GM12801 (cell line): ENCODE results near the gene NAMPT.

ENCODE experiments used
- TF ChIP-seq, protein P1 (sequence below): IDR thresholded peaks from one replicate; pipeline ENCODE4 v1.5.1; 2011; ENCODE audit warnings: control low read depth; ENCODE audit not compliant: insufficient read length; ENCODE audit errors: extremely low read depth

Gene NAMPT

GRCh38 chr7:106277976-106278375 is 6.8 kb downstream of the NAMPT start:
- TF ChIP-seq, protein P1, sequence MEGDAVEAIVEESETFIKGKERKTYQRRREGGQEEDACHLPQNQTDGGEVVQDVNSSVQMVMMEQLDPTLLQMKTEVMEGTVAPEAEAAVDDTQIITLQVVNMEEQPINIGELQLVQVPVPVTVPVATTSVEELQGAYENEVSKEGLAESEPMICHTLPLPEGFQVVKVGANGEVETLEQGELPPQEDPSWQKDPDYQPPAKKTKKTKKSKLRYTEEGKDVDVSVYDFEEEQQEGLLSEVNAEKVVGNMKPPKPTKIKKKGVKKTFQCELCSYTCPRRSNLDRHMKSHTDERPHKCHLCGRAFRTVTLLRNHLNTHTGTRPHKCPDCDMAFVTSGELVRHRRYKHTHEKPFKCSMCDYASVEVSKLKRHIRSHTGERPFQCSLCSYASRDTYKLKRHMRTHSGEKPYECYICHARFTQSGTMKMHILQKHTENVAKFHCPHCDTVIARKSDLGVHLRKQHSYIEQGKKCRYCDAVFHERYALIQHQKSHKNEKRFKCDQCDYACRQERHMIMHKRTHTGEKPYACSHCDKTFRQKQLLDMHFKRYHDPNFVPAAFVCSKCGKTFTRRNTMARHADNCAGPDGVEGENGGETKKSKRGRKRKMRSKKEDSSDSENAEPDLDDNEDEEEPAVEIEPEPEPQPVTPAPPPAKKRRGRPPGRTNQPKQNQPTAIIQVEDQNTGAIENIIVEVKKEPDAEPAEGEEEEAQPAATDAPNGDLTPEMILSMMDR, result no peak

DNA sequence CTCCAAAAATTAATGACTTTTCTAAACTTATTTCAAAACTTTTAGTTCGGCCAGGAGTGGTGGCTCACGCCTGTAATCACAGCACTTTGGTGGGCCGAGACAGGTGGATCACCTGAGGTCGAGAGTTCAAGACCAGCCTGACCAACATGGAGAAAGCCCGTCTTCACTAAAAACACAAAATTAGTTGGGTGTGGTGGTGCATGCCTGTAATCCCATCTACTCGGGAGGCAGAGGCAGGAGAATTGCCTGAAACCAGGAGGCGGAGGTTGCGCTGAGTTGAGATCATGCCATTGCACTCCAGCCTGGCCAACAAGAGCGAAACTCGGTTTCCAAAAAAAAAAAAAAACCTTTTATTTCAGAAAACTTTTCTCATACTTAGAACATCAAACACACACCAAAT is 8.3 kb downstream of the NAMPT start:
- TF ChIP-seq, protein P1, result no peak

DNA sequence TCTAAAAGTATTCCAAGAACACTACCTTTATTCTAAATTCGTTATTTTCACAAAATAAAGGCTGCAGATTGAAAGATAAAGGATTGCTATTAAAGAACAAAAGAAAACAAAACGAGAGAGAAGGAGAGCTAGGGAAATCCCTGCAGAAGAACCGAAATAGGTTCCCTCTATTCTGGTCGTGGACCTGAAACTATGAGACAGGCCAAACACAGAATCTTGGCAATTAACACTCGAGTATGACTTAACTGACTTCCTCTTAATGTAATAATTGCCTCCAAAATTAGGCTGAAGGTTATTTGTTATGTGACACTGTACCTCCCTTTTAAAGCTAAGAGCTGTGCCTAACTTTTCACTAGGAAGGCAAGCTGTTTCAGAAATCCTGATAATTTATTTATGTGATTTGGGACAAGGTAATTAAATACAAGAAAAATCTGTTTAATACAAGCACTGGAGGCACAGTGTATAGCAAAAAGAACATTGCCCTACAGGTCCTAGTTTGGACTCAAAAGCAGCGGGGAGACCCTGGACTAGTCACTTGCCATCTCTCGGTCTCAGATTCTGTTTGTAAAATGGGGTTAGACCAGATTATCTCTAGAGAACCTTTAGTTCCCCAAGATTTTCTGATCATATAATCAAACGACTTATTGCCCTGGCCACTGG is 11.6 kb downstream of the NAMPT start:
- TF ChIP-seq, protein P1, result no peak

DNA sequence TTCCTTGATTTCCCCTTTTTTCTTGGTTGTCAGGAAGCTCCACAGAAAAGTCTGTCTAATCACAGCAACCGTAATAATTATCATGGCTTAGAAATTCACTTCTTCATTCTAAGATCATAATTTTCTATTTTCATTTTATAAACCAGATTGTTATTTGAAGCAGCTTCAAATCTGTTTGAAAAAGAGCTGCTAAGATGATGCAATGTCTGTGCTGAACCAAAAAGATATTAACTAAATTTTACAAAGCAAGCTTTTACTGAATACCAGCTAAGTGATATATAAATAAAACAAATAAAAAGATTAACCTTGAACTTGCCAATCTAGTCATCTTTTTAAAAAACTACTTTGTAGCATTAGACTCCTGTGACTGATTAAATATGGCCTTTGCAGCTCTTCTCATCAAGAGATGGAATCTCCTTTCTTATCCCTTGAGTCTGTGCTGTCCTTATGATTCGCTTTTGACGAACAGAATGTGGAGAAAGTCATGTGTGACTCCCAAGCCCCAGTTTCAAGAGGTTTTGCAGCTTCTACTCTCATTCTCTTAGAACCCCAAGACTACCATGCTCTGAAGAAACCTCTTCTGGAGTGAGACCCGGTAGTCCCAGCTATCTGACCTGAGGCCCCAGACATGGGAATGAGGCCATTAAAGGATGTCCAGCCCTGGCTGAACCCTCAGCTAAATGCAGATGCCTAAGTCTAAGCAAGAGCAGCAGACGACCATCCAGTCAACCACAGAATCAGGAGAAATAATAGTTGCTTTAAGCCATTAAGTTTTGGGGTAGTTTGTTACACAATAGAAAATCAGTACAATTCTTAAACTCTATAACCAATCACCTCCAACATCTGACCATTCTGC is 14.4 kb downstream of the NAMPT start:
- TF ChIP-seq, protein P1, result no peak

DNA sequence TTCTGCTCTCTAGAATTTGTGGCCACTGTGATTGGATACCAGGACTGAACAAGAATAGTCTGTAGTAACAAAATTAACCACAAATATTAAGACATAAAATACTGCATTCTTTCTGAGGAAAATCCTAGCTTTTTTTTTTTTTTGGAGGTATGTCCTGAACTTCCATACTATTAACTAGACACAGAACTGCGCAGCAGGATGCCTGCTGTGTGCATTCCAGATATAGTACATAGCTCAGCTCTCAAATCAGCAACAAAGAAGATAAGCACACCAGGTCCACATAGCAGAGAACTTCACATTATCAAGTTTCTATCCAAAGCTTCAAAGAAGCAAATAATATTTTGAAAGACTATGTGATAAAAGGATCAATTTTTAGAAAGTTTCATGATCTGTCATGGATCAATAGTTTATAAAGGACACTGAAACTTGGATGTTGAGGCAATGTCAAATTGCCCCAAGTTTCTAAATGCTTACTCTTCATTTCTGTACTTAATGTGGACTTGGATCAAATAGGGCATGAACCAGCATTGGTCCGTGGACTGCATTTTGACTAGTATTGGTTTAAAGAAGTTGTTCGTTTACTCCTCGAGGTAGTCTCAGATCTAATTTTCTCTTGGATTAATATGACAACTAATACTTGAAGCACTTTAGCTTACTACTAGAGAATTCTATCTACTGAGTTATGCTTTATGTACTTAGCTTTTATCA is 15.4 kb downstream of the NAMPT start:
- TF ChIP-seq, protein P1, result no peak

DNA sequence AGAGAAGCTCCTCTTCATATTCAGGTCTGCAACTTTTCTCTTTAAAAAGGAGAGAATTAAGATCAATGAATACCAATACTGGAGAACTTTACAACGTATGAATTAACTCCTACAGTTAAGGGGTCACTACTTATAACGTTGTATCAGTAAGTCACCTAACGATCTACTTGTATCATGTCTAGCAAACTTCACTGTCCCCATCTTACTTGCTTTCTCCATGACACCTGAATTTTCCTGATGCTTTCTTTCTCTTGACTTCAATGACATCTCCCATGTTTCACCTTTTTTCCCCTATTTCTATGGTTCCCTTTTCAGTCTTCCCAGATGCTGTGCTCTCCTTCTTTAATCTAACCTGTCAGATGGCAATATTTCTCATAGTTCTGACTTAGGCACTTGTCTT is 19.6 kb downstream of the NAMPT start:
- TF ChIP-seq, protein P1, result no peak

DNA sequence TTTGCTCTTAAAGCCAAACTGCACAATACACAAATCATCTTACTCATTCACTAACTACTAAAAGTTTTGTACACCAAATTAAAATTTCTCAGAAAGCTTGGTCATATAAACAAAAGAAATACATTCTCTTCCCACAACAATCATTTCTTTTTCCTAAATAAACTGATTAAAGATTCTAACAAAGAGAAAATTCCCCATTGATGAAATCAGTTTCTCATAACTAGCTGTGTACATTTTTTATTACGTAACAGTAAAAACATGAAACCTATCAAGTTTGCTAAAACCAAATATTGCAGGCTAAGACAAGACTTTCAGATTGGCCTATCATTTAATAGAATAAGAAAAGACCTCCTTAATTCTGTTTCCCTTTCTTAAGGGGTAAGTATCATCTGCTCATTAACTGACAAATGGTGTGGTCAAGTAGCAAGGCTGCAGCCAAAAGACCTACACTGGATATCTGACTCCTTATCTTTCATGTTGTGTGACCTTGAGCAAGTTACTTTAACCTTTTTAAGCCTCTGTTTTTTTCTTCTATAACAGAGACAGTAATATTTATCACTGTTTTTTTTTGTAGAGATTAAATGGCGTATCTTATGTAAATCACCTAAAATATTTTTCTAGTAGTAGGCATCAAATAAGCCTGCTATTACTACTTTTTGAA is 22.4 kb downstream of the NAMPT start:
- TF ChIP-seq, protein P1, result no peak
